Measurements from ENCODE around the gene RANBP6.
"Not testable (repeated sequence)": the region's sequence is repeated elsewhere in the genome, so short reads cannot be mapped to it uniquely, and the experiment has no call there.

The RANBP6 gene

DNA sequence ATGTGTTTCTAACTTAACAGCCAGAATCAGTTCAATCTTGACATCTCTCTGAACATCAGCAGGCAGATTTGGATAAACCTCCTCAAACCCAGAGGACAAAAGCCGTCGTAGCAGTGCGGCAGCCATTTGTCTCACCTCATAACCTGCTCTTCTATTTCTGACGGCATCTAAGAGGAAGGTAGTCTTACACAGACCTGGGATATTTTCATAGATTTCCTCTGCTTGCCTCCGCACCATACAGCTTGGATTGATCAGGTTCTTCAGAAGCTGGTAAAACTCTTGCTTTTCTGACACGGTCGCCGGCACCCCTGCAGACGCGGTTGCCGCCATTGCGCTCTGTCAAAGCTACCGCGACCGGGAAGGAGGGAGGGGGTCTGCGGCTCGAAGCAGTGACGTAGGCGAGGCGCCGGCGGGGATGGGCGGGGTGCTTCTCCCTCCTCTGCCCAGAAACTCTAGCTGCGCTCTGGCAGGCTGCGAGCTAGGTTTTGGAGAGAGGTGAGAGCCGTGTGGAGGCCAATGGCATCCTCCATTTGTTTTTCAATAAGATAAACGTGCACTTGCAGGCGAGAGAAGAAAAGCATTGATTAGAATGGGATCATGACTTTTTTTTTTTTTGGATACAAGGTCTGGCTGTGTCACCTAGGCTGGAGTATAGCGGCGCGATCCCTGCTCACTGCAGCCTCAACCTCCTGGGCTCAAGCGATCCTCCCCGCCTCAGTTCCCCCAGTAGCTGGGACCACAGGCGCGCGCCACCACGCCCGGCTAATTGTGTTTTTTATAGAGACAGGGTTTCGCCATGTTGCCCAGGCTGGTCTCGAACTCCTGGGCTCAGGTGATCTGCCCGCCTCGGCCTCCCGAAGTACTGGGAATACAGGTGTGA is at the start of gene RANBP6:
RANBP6 (minus strand) TSS at position 347 of the 880 bp plus-strand sequence; CDS start at position 330, 17 bp downstream.
- peak; percentile 92 for DNase-seq (ENCODE audit: low spot score)

- not testable (repeated sequence) for DNase-seq (ENCODE audit: low spot score)
Observed at GRCh38 chr9:6063146-6063545, 47.7 kb upstream of the RANBP6 start.

- no peak for DNase-seq (ENCODE audit: low spot score)
Observed at GRCh38 chr9:6055666-6056065, 40.2 kb upstream of the RANBP6 start.

GRCh38 chr9:6055216-6055615 is 39.8 kb upstream of the RANBP6 start:
- DNase-seq (ENCODE audit: low spot score) = no peak

GRCh38 chr9:6054280-6055099 is 39.1 kb upstream of the RANBP6 start:
- peak; percentile 68 for DNase-seq (ENCODE audit: low spot score)

- DNase-seq (ENCODE audit: low spot score) = no peak
Observed at GRCh38 chr9:6052293-6052919, 37.0 kb upstream of the RANBP6 start.

GRCh38 chr9:6051511-6051950 is 36.1 kb upstream of the RANBP6 start:
- no peak for DNase-seq (ENCODE audit: low spot score)

GRCh38 chr9:6049798-6050197 is 34.4 kb upstream of the RANBP6 start:
- DNase-seq (ENCODE audit: low spot score) = no peak

DNA sequence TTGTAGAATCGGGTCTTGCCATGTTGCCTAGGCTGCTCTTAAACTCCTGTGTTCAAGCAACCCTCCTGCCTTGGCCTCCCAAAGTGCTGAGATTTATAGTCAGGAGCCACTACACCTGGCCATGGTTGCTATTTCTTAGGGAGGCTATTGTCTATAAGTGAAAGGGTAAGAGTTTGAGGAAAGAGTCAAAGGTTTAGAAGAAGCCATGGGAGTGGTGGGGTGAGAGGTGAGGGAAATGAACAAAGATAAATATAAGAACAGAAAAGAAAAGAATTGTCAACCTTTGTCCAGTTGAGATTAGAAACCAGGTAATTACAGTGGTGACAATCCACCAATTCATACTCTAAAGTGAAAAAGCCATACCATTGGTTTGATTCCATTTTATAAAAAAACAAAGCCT is 32.6 kb upstream of the RANBP6 start:
- no peak for DNase-seq (ENCODE audit: low spot score)

DNA sequence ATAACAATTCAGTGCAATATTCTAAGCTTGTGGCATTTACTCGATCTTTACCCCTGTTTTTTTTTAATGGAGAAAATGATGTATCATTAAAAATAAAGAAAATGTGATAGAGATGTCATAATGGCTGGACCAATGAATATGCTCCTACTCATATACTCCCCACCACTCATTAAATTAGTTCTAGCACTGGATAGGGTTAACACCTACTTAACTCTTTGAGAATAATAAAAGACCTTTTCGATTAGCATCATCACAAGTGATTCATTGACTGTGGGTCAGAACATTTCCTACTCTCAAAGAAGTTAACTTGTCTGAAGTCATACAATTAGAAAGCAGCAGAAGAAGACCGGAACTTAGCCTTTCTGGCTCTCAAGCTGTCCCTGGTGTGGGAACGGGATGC is 31.6 kb upstream of the RANBP6 start:
- no peak for DNase-seq (ENCODE audit: low spot score)

GRCh38 chr9:6045364-6045763 is 29.9 kb upstream of the RANBP6 start:
- no peak for DNase-seq (ENCODE audit: low spot score)

- no peak for DNase-seq (ENCODE audit: low spot score)
Observed at GRCh38 chr9:6040077-6040476, 24.7 kb upstream of the RANBP6 start.

- DNase-seq (ENCODE audit: low spot score) = no peak
Observed at GRCh38 chr9:6036391-6036790, 21.0 kb upstream of the RANBP6 start.

- no peak for DNase-seq (ENCODE audit: low spot score)
Observed at GRCh38 chr9:6034954-6035353, 19.5 kb upstream of the RANBP6 start.

GRCh38 chr9:6029604-6030274 is 14.3 kb upstream of the RANBP6 start:
- no peak for DNase-seq (ENCODE audit: low spot score)

GRCh38 chr9:6024035-6024554 is 8.7 kb upstream of the RANBP6 start:
- DNase-seq (ENCODE audit: low spot score) = no peak

DNA sequence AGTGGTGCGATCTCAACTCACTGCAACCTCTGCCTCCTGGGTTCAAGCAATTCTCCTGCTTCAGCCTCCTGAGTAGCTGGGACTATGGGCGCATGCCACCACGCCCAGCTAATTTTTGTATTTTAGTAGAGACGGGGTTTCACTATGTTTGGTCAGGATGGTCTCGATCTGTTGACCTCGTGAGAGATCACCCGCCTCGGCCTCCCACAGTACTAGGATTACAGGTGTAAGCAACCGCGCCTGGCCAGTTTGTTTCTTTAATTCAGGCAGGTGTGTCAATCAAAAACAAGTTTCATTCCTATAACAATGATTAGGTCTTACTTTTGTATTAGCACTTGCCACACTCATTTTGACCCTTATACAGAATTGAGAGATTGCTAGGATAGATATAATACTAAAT is 1.6 kb upstream of the RANBP6 start:
- DNase-seq (ENCODE audit: low spot score) = not testable (repeated sequence)

- no peak for DNase-seq (ENCODE audit: low spot score)
Observed at GRCh38 chr9:6014670-6015270, 654 bp downstream of the RANBP6 start.

- peak; percentile 99 for DNase-seq (ENCODE audit: low spot score)
Observed at GRCh38 chr9:6008169-6008979, 7.0 kb downstream of the RANBP6 start.

DNA sequence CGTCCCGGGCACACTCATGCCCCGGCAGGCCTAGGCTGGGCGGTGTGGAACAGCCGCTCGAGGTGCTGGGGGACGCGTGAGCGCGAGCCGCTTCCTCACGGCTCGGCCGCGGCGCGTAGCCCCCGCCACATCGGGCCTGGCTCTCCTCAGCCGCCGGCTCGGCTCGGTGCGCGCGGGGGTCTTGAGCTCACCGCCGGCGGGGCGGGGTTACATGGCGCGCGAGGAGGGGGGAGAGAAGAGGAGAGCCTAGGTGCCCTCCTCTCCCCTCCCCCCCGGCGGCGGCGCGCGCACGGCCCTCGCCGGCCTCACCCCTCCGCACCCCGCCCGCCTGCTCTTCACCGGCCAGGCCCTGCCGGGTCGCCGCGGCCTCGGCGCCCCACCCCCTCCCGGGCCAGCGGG is 7.7 kb downstream of the RANBP6 start:
- DNase-seq (ENCODE audit: low spot score) = peak; percentile 90

Measured in ecto neural progenitor cell (in vitro differentiated cells).